ENCODE measurements around the gene NPHP1. TPM values are rescaled to one million over a fixed set of nuclear protein-coding genes. Genes with fewer than 3 reads are reported as not detected.

Gene NPHP1
- total and polyA plus RNA-seq, 2 donors (not counting 3 experiments of a cell fraction or from before 2014, with no cell fraction given) = 2.3 to 5.9 TPM

DNA sequence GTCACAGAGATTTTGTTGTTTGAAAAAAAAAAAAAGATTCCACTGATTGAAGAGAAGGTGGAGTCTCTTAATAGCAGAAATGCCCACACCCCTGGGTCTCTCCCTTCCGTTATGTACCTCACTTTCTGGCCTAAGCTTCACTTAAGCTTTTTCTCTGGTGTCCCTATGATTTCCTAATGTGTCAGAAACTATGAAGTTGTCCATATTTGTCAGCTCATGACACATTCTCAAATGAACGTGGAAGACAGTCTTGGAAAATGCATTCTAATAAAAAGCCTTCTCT is 83.8 kb downstream of the NPHP1 start:
- Histone ChIP-seq H3K4me3 (replicated peaks in 1 of 3; ENCODE audit: insufficient read depth in 1 of 3, low read depth in 1 of 3, low read length in 3 of 3) (no peak overlapping the region), H3K4me1 (ENCODE audit: control insufficient read depth, extremely low read depth, insufficient read depth, low read length) (peaks cover 18% of the 10 kb centered on the region), H3K79me2 (ENCODE audit: control insufficient read depth, insufficient read depth, low read length) (peaks cover under 1% of the 10 kb centered on the region), H3K9me1 (replicated peaks; ENCODE audit: control insufficient read depth, extremely low read depth, insufficient read depth, low read length) (no peaks in the 10 kb centered on the region), H3K4me2 (ENCODE audit: insufficient read depth, low read length) (no peak overlapping the region), H4K20me1 (replicated peaks; ENCODE audit: control insufficient read depth, extremely low read depth, insufficient read depth, low read length) (no peaks in the 10 kb centered on the region), H3K27me3 (ENCODE audit: control insufficient read depth in 2 of 2, insufficient read depth in 2 of 2, low read length in 2 of 2) (no peaks in the 10 kb centered on the region), H3K9ac (replicated peaks; ENCODE audit: extremely low read depth, insufficient read depth, low read length) (no peak overlapping the region), H3K27ac (ENCODE audit: insufficient read depth, low read depth, low read length) (no peak overlapping the region), H3K9me3 (replicated peaks; ENCODE audit: control insufficient read depth, insufficient read depth, low read length) (no peaks in the 10 kb centered on the region), H3K36me3 (ENCODE audit: control insufficient read depth in 2 of 2, extremely low read depth in 1 of 2, insufficient read depth in 2 of 2, low read length in 2 of 2) (no peaks in the 10 kb centered on the region), H2AFZ (ENCODE audit: low read depth, low read length) (peak overlapping the region; percentile 57)
- intact Hi-C loops (cut with micrococcal nuclease) = no loop called here
- dilution Hi-C loops (cut with MboI; ENCODE audit: extremely low pct_ligation_motif_present, low sequenced_read_pairs) = no loop called here
- TF ChIP-seq POLR2A (IDR thresholded peaks at IDR 0.05; ENCODE audit: low read depth, low read length) = no peak
- ChIA-PET POLR2A (no interaction called here), CTCF (interaction anchor here (1.6 to 2.0 kb wide), 2 partner anchors 10 to 20 kb away, joined by 4 to 6 read pairs; no protein-coding TSS in a partner anchor)
- no TSS peak for BruUV-seq (replicated peaks)
- DNase-seq (ENCODE audit: low read depth, low spot score) = no peak
- FAIRE-seq = no peak

DNA sequence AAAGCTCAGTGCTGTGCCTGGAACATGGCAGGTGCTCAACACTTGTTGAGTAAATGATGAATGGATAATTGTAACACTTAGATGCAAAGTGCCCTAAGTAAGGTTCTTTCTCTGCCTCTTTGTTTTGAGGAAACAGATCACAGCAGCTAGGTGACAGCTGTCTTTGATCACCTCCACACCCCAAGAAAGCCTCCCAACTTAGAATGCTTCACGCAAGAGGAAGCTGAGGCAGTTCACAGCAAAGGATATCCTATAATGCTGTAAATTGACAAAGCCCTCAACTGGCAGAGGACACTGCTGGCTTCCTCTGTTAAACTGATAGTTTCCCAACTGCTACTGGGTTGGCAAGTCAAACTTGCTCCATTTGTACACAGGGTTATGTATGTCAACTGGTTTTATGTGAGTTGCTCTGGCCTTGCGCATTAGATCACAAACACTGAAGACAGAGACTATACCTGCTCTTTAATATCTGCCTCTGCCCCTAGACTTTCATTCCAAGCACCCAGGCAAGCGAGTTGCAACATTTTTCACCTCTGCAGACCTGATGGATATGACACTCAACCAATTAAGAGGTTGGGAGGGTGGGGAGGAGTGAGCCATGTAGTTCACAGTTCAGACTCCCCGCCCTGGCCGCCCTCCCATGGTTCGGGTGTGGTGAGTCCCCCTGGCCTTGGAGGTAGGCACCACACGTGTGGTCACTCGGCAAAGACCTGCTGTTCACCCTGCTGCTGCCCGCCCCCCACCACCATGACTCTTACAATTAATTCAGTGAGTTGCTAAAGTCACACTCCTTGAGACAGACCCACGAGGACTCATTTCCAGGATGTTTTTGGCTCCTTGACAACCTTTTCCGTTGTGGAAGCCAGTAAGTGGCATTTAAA is 84.4 kb downstream of the NPHP1 start:
- H3K27me3 ChIP-seq (ENCODE audit: control insufficient read depth in 2 of 2, insufficient read depth in 2 of 2, low read length in 2 of 2) = no peaks in the 10 kb centered on the region
- H3K4me3 ChIP-seq (replicated peaks in 1 of 3; ENCODE audit: insufficient read depth in 1 of 3, low read depth in 1 of 3, low read length in 3 of 3) = no peak overlapping the region
- BruUV-seq (replicated peaks) = no TSS peak
- DNase-seq (ENCODE audit: low read depth, low spot score) (peak; percentile 44), FAIRE-seq (peak; percentile 54)
- H3K9me3 ChIP-seq (replicated peaks; ENCODE audit: control insufficient read depth, insufficient read depth, low read length) = no peaks in the 10 kb centered on the region
- H3K9ac ChIP-seq (replicated peaks; ENCODE audit: extremely low read depth, insufficient read depth, low read length) = no peak overlapping the region
- ChIA-PET POLR2A (no interaction called here), CTCF (interaction anchor here (2.0 kb wide), 1 partner anchor 11 kb away, joined by 6 read pairs; no protein-coding TSS in a partner anchor)
- peak overlapping the region; percentile 57 for H2AFZ ChIP-seq (ENCODE audit: low read depth, low read length)
- H3K27ac ChIP-seq (ENCODE audit: insufficient read depth, low read depth, low read length) = no peak overlapping the region
- intact Hi-C loops (cut with micrococcal nuclease) = no loop called here
- H4K20me1 ChIP-seq (replicated peaks; ENCODE audit: control insufficient read depth, extremely low read depth, insufficient read depth, low read length) = no peaks in the 10 kb centered on the region
- TF ChIP-seq FOS (IDR thresholded peaks at IDR 0.05; ENCODE audit: borderline replicate concordance, insufficient read depth, low read length) (no peak), POLR2A (IDR thresholded peaks at IDR 0.05; ENCODE audit: low read depth, low read length) (no peak), EZH2 (IDR thresholded peaks at IDR 0.05; ENCODE audit: borderline replicate concordance, low read depth, low read length, severe bottlenecking) (no peak), JUN (IDR thresholded peaks at IDR 0.05; ENCODE audit: borderline replicate concordance, insufficient read depth, insufficient read length, low read depth) (no peak), GATA2 (IDR thresholded peaks at IDR 0.05; ENCODE audit: insufficient read depth, insufficient read length, low read depth, low read length) (no peak)
- TF ChIP-seq, protein P1, sequence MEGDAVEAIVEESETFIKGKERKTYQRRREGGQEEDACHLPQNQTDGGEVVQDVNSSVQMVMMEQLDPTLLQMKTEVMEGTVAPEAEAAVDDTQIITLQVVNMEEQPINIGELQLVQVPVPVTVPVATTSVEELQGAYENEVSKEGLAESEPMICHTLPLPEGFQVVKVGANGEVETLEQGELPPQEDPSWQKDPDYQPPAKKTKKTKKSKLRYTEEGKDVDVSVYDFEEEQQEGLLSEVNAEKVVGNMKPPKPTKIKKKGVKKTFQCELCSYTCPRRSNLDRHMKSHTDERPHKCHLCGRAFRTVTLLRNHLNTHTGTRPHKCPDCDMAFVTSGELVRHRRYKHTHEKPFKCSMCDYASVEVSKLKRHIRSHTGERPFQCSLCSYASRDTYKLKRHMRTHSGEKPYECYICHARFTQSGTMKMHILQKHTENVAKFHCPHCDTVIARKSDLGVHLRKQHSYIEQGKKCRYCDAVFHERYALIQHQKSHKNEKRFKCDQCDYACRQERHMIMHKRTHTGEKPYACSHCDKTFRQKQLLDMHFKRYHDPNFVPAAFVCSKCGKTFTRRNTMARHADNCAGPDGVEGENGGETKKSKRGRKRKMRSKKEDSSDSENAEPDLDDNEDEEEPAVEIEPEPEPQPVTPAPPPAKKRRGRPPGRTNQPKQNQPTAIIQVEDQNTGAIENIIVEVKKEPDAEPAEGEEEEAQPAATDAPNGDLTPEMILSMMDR (IDR thresholded peaks at IDR 0.05; ENCODE audit: extremely low read depth in 1 of 2, insufficient read depth in 1 of 2, low read depth in 1 of 2, low read length in 2 of 2) = no peak
- H3K9me1 ChIP-seq (replicated peaks; ENCODE audit: control insufficient read depth, extremely low read depth, insufficient read depth, low read length) = no peaks in the 10 kb centered on the region
- peaks cover 5% of the 10 kb centered on the region for H3K79me2 ChIP-seq (ENCODE audit: control insufficient read depth, insufficient read depth, low read length)
- peaks cover 21% of the 10 kb centered on the region for H3K4me1 ChIP-seq (ENCODE audit: control insufficient read depth, extremely low read depth, insufficient read depth, low read length)
- H3K4me2 ChIP-seq (ENCODE audit: insufficient read depth, low read length) = no peak overlapping the region
- dilution Hi-C loops (cut with MboI; ENCODE audit: extremely low pct_ligation_motif_present, low sequenced_read_pairs) = no loop called here
- no peaks in the 10 kb centered on the region for H3K36me3 ChIP-seq (ENCODE audit: control insufficient read depth in 2 of 2, extremely low read depth in 1 of 2, insufficient read depth in 2 of 2, low read length in 2 of 2)
